ENCODE measurements around the gene IVL.

Gene IVL, protein sequence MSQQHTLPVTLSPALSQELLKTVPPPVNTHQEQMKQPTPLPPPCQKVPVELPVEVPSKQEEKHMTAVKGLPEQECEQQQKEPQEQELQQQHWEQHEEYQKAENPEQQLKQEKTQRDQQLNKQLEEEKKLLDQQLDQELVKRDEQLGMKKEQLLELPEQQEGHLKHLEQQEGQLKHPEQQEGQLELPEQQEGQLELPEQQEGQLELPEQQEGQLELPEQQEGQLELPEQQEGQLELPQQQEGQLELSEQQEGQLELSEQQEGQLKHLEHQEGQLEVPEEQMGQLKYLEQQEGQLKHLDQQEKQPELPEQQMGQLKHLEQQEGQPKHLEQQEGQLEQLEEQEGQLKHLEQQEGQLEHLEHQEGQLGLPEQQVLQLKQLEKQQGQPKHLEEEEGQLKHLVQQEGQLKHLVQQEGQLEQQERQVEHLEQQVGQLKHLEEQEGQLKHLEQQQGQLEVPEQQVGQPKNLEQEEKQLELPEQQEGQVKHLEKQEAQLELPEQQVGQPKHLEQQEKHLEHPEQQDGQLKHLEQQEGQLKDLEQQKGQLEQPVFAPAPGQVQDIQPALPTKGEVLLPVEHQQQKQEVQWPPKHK

DNA sequence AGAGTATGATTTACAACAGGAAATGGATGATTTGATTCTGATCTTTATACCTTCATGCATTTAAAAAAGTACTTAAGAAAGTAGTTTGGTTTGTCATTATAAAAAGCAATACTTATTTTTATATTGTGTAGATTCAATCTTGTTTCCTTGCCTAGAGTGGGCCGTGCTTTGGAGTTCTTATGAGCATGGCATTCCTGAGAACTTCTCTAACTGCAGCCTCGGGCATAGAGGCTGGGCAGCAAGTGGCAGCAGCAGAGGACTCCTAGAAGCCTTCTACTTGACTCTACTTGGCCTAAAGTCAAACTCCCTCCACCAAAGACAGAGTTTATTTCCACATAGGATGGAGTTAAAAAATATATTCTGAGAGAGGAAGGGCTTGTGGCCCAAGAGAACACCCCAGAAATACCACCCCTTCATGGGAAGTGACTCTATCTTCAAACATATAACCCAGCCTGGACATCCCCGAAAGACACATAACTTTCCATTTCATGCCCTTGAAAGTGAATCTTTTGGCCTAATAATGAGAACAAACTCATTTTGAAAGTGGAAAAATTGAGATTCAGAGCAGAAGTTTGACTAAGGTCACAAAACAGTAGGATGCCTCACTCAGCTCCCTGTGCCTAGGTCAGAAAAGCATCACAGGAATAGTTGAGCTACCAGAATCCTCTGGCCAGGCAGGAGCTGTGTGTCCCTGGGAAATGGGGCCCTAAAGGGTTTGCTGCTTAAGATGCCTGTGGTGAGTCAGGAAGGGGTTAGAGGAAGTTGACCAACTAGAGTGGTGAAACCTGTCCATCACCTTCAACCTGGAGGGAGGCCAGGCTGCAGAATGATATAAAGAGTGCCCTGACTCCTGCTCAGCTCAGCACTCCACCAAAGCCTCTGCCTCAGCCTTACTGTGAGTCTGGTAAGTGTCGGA is at the start of gene IVL:
Gene IVL, plus strand, starts transcription at position 861 of the 916 bp plus-strand sequence. CDS start 1,252 bp downstream, outside the sequence.
- Mint-ChIP-seq H3K27ac (no peak within 1 kb of the TSS), H3K27me3 (ENCODE audit: low read depth) (peaks cover 7% of the 10 kb centered on the region), H3K4me3 (no peak within 1 kb of the TSS), H3K4me1 (ENCODE audit: low read depth) (no peaks in the 10 kb centered on the region), H3K36me3 (ENCODE audit: low read depth) (no peaks in the 10 kb centered on the region), H3K9me3 (no peaks in the 10 kb centered on the region)
- DNase-seq (ENCODE audit: low spot score) = no peak

DNA sequence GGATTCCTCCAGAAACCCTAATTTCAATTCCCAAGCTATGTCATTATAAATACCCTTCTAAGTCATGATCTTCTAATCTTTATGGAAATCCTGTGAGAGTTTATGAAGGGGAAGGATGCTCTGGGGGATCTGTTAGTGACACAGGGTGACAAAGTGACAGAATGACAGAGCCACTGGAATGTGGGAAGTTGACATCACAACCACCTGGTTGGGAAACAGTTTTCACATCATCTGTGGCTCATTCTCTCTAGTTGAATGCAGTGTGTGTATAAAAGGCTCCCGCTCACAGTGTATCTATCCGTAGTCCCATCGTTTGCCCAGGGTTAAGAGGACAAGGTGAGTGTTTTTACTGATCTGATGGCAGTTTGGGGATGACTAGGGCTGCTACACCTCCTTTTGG is 48.6 kb upstream of the IVL start, which contains the start of gene LCE7A:
Gene LCE7A, plus strand, starts transcription at position 301 of the 400 bp plus-strand sequence. CDS start 702 bp downstream, outside the sequence.
- no peak within 1 kb of the TSS for H3K4me3 Mint-ChIP-seq
- no peaks in the 10 kb centered on the region for H3K36me3 Mint-ChIP-seq (ENCODE audit: low read depth)
- no peaks in the 10 kb centered on the region for H3K9me3 Mint-ChIP-seq
- H3K27me3 Mint-ChIP-seq (ENCODE audit: low read depth) = no peaks in the 10 kb centered on the region
- no peak within 1 kb of the TSS for H3K27ac Mint-ChIP-seq
- DNase-seq (ENCODE audit: low spot score) = no peak
- H3K4me1 Mint-ChIP-seq (ENCODE audit: low read depth) = no peaks in the 10 kb centered on the region

DNA sequence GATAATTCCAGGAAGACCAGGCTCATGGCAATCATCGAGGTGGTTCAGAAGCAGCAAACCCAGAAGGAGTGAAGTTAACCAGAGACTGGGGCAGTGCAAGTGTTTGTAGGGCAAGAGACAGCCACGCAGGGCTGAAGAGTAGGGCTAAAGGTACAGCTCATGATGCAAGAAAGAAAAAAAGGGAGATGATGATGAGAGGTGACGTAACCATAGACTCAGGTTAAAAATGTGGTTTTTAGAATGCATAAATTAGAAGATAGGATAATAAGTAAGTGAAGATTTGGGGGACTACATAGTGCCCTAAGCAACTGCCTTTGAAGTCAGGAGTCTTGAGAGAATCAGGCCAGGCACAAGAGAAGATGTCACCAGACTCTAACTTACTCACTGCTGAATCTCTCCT is 48.2 kb upstream of the IVL start:
- Mint-ChIP-seq H3K4me1 (ENCODE audit: low read depth) (no peaks in the 10 kb centered on the region), H3K36me3 (ENCODE audit: low read depth) (no peaks in the 10 kb centered on the region), H3K27ac (no peak overlapping the region)

DNA sequence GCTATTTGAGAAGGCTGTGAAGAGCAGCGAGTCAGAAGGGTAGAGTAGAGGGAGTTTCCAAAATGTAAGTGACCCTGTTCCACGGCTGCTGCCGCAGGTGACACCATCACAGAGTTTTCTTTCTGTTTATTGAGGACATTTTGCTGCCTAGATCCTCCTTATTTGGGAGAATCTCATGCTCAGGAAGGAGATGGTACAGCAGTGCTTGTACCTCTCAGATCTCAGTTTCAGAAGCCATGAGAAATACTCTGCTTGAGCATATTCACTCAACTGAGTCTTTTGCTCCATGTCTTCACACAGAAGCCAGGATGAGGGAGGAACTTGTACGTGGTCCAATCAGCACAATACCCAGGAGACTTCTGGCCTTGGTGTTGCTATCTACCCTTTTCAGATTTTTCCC is 47.0 kb upstream of the IVL start:
- Mint-ChIP-seq H3K36me3 (ENCODE audit: low read depth) (no peaks in the 10 kb centered on the region), H3K9me3 (no peaks in the 10 kb centered on the region), H3K4me1 (ENCODE audit: low read depth) (no peaks in the 10 kb centered on the region), H3K27ac (no peak overlapping the region), H3K27me3 (ENCODE audit: low read depth) (no peaks in the 10 kb centered on the region), H3K4me3 (no peak overlapping the region)
- no peak for DNase-seq (ENCODE audit: low spot score)

More for the DNA sequence above, 48.2 kb upstream of the IVL start:
- H3K4me3 Mint-ChIP-seq = no peak overlapping the region
- no peak for DNase-seq (ENCODE audit: low spot score)
- H3K9me3 Mint-ChIP-seq = no peaks in the 10 kb centered on the region
- no peaks in the 10 kb centered on the region for H3K27me3 Mint-ChIP-seq (ENCODE audit: low read depth)

DNA sequence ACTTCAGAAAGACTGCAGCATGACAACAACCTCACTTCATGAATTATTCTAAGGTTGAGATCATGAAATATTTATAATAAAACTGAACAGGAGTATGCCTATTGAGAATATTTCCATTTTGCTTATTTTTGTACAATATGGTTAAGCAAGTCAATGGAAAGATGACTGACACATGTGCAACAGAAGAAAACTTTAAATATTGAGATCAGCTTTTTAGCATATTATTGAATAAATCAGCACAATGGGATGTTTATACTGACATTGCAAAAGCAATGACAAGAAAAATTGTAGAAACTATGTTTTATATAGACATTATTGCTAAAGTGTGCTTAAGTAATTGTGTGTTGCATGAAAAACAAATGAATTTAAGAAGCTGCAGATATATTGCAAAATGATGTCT is 43.9 kb upstream of the IVL start:
- no peak overlapping the region for H3K4me3 Mint-ChIP-seq
- H3K36me3 Mint-ChIP-seq (ENCODE audit: low read depth) = no peaks in the 10 kb centered on the region
- no peaks in the 10 kb centered on the region for H3K9me3 Mint-ChIP-seq
- no peaks in the 10 kb centered on the region for H3K4me1 Mint-ChIP-seq (ENCODE audit: low read depth)
- no peak overlapping the region for H3K27ac Mint-ChIP-seq
- no peaks in the 10 kb centered on the region for H3K27me3 Mint-ChIP-seq (ENCODE audit: low read depth)
- DNase-seq (ENCODE audit: low spot score) = no peak

DNA sequence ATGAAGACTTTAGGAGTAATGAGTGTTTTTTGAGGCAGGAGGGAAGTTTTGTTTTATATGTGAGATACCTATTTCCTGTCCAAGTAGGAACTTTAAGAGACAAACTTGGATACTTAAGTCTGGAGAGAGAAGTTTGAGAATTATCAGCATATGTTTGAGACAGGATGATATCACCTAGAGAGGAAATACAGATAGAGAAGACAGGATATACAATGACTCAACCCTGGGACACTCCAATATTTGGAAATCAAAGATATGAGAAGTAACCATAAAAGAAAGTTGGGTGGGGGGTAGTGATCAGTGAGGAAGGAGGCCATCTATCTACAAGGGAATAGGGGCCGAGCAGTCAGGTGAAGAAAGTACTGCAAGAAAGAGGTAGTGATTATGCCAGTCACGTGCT is 42.0 kb upstream of the IVL start:
- Mint-ChIP-seq H3K4me1 (ENCODE audit: low read depth) (no peaks in the 10 kb centered on the region), H3K27ac (no peak overlapping the region), H3K4me3 (no peak overlapping the region), H3K9me3 (no peaks in the 10 kb centered on the region), H3K27me3 (ENCODE audit: low read depth) (no peaks in the 10 kb centered on the region), H3K36me3 (ENCODE audit: low read depth) (no peaks in the 10 kb centered on the region)
- no peak for DNase-seq (ENCODE audit: low spot score)

DNA sequence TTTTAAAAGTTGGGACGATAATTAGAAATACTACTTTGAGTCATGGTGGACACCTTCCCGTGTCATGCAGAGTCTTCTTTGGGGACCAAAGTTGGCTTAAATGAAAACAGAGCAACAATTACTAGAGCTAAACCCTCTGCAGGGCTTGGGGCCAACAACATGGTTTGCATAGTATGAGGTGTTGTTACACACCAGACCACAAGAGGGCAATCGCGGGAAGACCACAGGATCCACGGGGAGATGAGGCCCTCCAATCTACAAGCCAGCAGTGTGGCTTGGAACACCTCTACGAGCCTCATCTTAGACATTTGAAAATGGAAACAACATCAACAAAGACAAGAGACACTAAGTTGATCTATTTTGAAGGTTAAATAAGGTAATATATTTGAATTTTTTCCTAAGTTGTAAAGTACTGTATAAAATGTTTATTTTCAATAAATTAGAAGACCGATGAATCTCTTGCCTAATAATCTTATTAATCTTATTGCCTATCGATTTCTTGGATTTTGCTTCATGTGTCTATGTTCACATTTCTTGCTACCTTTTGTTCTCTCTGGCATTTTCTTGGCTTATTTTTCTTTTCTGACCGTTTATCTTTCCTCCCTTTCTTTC is 38.4 kb upstream of the IVL start:
- peak; percentile 39 for DNase-seq (ENCODE audit: low spot score)
- Mint-ChIP-seq H3K27me3 (ENCODE audit: low read depth) (no peaks in the 10 kb centered on the region), H3K4me3 (no peak overlapping the region), H3K27ac (no peak overlapping the region), H3K36me3 (ENCODE audit: low read depth) (no peaks in the 10 kb centered on the region), H3K9me3 (no peaks in the 10 kb centered on the region), H3K4me1 (ENCODE audit: low read depth) (no peaks in the 10 kb centered on the region)

DNA sequence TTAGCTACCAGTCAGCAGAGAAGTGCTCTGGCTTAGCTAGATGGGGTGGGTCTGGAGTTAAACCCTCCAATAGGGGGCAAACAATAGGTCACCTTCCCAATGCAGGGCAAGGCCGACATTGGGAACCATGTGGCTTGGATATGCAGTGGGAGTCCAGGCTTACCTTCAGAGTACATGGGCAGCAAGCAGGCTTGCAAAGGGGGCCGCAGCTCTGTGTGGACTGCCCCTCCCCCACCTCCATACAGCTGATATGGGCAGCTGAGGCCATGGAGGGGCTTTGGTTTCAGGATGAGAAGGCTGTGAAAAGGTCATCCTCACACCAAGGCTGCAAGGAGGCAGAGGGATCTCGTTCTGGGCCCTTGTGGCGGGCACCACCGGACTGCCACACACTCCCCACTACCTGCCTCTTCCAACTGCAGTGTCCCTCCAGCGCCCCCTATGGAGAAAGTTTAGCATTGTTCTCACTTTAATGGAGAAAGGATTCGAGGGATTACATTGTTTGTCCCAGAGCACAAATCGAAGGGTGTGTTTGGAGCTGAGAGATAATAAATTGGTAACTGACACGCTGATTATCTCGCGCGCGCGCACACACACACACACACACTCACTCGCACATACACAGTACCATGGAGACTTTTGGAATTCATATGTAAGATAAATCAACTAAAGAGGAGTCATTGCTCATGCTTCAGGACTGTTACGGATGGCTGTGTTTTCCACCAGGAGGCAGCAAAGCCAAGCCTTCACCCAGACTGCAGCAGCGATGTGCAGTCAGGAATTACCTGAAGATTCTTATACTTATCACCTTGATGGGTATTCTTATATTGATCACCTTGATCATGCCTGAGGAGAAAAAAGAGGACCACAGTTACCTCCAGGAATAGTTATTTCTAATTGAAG is 37.3 kb upstream of the IVL start:
- DNase-seq (ENCODE audit: low spot score) = no peak
- no peaks in the 10 kb centered on the region for H3K9me3 Mint-ChIP-seq
- no peak overlapping the region for H3K27ac Mint-ChIP-seq
- no peak overlapping the region for H3K4me3 Mint-ChIP-seq
- H3K36me3 Mint-ChIP-seq (ENCODE audit: low read depth) = no peaks in the 10 kb centered on the region
- no peaks in the 10 kb centered on the region for H3K4me1 Mint-ChIP-seq (ENCODE audit: low read depth)
- H3K27me3 Mint-ChIP-seq (ENCODE audit: low read depth) = peaks cover 2% of the 10 kb centered on the region

DNA sequence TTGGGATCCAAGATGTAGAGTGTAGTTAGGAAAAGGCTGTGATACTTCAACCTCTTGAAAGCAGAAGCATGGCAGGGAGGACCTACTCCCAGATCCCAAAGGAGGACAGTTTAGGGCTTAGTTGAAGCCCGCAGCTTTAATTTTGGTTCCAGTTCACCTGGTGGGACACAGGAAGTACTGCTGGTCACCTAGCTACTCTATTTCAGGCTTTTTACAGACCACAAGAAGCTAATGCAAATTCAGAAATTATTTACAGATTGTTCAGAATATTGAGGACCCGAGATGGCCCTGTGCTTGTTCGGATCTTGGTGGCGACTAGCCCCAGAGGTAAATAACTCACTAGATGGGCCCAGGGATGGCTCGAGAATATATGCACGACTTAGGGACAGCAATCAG is 36.6 kb upstream of the IVL start:
- H3K36me3 Mint-ChIP-seq (ENCODE audit: low read depth) = no peaks in the 10 kb centered on the region
- no peak overlapping the region for H3K4me3 Mint-ChIP-seq

DNA sequence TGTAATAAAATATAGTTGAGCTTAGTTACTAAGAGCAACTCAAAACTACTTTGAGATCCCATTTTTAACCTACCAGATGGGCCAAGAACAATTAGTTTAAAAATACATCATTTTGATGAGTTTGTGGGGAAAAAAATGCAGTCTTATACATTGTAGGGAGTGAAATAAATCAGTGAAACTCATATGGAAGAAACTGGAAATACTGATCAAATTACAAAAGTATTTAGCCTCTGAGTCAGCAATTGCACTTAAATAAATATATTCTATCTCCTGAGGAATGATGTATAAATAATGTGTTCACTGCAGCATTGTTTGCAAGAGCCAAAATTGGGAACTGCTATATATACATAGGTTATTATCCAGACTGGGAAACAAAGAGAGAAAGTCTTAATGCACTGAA is 34.9 kb upstream of the IVL start:
- Mint-ChIP-seq H3K36me3 (ENCODE audit: low read depth) (no peaks in the 10 kb centered on the region), H3K4me3 (no peak overlapping the region), H3K9me3 (no peaks in the 10 kb centered on the region), H3K4me1 (ENCODE audit: low read depth) (no peaks in the 10 kb centered on the region), H3K27me3 (ENCODE audit: low read depth) (peaks cover 2% of the 10 kb centered on the region), H3K27ac (no peak overlapping the region)
- no peak for DNase-seq (ENCODE audit: low spot score)

More for the DNA sequence above, 36.6 kb upstream of the IVL start:
- DNase-seq (ENCODE audit: low spot score) = no peak
- Mint-ChIP-seq H3K4me1 (ENCODE audit: low read depth) (no peaks in the 10 kb centered on the region), H3K9me3 (no peaks in the 10 kb centered on the region), H3K27me3 (ENCODE audit: low read depth) (peaks cover 2% of the 10 kb centered on the region), H3K27ac (no peak overlapping the region)

DNA sequence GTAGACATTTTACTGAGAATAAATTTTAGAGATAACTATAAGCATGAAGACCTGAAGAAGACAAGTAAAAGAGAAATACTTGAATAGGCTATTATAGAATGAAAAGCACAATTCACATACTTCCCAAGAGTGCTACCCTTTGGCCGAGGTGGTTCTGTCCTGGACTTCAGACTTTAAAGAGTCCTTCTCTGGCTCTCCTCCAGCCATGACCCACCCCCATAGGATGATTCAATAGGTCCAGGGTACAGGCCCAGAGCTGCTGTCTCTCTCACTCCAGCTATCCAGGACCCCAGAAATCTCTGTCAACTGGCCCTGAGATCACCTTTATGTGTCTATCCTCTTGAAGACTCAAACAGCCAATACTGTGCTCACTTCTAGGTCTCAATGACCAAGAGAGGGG is 31.5 kb upstream of the IVL start:
- Mint-ChIP-seq H3K36me3 (ENCODE audit: low read depth) (no peaks in the 10 kb centered on the region), H3K4me3 (no peak overlapping the region), H3K27me3 (ENCODE audit: low read depth) (peaks cover 2% of the 10 kb centered on the region), H3K27ac (no peak overlapping the region), H3K9me3 (no peaks in the 10 kb centered on the region), H3K4me1 (ENCODE audit: low read depth) (no peaks in the 10 kb centered on the region)
- DNase-seq (ENCODE audit: low spot score) = no peak

DNA sequence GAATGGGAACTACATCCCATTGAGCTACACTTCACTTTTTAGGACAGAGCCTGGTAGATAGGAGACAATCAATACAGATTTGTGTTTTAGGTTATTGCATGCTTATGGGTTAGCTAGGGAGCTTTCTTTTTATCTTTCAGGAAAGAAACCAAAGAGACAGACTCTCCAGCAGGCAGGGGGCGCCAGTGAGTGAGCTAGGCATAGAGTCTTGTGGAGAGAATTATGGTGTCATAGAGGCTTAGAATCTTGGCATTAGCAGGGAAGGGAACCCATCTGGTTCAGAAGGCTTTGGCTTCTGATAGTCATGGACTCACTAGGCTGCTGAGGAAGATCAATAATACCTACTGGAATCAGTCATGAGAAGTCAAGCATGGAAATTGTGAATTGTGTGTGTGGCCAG is 30.3 kb upstream of the IVL start, which contains the start of gene SMCP:
Gene SMCP, plus strand, starts transcription at position 281 of the 400 bp plus-strand sequence. CDS start 6,101 bp downstream, outside the sequence.
- Mint-ChIP-seq H3K9me3 (no peaks in the 10 kb centered on the region), H3K27ac (no peak within 1 kb of the TSS), H3K4me1 (ENCODE audit: low read depth) (no peaks in the 10 kb centered on the region), H3K36me3 (ENCODE audit: low read depth) (no peaks in the 10 kb centered on the region), H3K4me3 (no peak within 1 kb of the TSS), H3K27me3 (ENCODE audit: low read depth) (peaks cover 2% of the 10 kb centered on the region)
- DNase-seq (ENCODE audit: low spot score) = no peak

Measured in T-helper 2 cell treated with Interferon-gamma antibody and Interleukin-4, amounts not matched to agents 5 μg/mL and 100 μg/mL, for 36 hours (primary cell).